Measurements from ENCODE around the gene SELENOP. TPM values are rescaled to one million over a fixed set of nuclear protein-coding genes. Genes with fewer than 3 reads are reported as not detected.

SELENOP gene
- total and polyA plus RNA-seq, 2 of the 13 experiments (the other 11 are each of a cell fraction or from before 2014, with no cell fraction given), result 1,895 to 2,083 TPM

GRCh38 chr5:42811591-42812446 lies at the start of gene SELENOP (continued):
- TF ChIP-seq ARID4A (CRISPR knock-in tag; IDR thresholded peaks at IDR 0.05; ENCODE audit: borderline replicate concordance), result peak; percentile 55; the same call in 1 of the 2 replicates
- peak; percentile 51; the same call in 1 of the 2 replicates for TF ChIP-seq HMG20B (CRISPR knock-in tag; conservative IDR thresholded peaks at IDR 0.05)
- TF ChIP-seq, protein P1, sequence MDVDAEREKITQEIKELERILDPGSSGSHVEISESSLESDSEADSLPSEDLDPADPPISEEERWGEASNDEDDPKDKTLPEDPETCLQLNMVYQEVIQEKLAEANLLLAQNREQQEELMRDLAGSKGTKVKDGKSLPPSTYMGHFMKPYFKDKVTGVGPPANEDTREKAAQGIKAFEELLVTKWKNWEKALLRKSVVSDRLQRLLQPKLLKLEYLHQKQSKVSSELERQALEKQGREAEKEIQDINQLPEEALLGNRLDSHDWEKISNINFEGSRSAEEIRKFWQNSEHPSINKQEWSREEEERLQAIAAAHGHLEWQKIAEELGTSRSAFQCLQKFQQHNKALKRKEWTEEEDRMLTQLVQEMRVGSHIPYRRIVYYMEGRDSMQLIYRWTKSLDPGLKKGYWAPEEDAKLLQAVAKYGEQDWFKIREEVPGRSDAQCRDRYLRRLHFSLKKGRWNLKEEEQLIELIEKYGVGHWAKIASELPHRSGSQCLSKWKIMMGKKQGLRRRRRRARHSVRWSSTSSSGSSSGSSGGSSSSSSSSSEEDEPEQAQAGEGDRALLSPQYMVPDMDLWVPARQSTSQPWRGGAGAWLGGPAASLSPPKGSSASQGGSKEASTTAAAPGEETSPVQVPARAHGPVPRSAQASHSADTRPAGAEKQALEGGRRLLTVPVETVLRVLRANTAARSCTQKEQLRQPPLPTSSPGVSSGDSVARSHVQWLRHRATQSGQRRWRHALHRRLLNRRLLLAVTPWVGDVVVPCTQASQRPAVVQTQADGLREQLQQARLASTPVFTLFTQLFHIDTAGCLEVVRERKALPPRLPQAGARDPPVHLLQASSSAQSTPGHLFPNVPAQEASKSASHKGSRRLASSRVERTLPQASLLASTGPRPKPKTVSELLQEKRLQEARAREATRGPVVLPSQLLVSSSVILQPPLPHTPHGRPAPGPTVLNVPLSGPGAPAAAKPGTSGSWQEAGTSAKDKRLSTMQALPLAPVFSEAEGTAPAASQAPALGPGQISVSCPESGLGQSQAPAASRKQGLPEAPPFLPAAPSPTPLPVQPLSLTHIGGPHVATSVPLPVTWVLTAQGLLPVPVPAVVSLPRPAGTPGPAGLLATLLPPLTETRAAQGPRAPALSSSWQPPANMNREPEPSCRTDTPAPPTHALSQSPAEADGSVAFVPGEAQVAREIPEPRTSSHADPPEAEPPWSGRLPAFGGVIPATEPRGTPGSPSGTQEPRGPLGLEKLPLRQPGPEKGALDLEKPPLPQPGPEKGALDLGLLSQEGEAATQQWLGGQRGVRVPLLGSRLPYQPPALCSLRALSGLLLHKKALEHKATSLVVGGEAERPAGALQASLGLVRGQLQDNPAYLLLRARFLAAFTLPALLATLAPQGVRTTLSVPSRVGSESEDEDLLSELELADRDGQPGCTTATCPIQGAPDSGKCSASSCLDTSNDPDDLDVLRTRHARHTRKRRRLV (CRISPR knock-in tag; IDR thresholded peaks at IDR 0.05), result 0 out of 2 replicates have a peak, but pooled peaks have one; percentile 70
- no peak for TF ChIP-seq CERS6 (CRISPR knock-in tag; IDR thresholded peaks at IDR 0.05)
- TF ChIP-seq ZKSCAN1 (IDR thresholded peaks at IDR 0.05; ENCODE audit: low read length), result peak; percentile 89
- TF ChIP-seq EEA1 (CRISPR knock-in tag; IDR thresholded peaks at IDR 0.05; ENCODE audit: borderline replicate concordance), result no peak
- TF ChIP-seq, protein P2, sequence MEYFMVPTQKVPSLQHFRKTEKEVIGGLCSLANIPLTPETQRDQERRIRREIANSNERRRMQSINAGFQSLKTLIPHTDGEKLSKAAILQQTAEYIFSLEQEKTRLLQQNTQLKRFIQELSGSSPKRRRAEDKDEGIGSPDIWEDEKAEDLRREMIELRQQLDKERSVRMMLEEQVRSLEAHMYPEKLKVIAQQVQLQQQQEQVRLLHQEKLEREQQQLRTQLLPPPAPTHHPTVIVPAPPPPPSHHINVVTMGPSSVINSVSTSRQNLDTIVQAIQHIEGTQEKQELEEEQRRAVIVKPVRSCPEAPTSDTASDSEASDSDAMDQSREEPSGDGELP (IDR thresholded peaks at IDR 0.05; ENCODE audit: borderline replicate concordance, low read depth), result peak; percentile 26; the same call in 1 of the 2 replicates
- peak; percentile 96 for TF ChIP-seq ZNF362 (CRISPR knock-in tag; IDR thresholded peaks at IDR 0.05; ENCODE audit: borderline replicate concordance)
- TF ChIP-seq NCOR1 (IDR thresholded peaks at IDR 0.05; ENCODE audit: borderline replicate concordance, low read length), result peak; percentile 98
- TF ChIP-seq, protein P3, sequence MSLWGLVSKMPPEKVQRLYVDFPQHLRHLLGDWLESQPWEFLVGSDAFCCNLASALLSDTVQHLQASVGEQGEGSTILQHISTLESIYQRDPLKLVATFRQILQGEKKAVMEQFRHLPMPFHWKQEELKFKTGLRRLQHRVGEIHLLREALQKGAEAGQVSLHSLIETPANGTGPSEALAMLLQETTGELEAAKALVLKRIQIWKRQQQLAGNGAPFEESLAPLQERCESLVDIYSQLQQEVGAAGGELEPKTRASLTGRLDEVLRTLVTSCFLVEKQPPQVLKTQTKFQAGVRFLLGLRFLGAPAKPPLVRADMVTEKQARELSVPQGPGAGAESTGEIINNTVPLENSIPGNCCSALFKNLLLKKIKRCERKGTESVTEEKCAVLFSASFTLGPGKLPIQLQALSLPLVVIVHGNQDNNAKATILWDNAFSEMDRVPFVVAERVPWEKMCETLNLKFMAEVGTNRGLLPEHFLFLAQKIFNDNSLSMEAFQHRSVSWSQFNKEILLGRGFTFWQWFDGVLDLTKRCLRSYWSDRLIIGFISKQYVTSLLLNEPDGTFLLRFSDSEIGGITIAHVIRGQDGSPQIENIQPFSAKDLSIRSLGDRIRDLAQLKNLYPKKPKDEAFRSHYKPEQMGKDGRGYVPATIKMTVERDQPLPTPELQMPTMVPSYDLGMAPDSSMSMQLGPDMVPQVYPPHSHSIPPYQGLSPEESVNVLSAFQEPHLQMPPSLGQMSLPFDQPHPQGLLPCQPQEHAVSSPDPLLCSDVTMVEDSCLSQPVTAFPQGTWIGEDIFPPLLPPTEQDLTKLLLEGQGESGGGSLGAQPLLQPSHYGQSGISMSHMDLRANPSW (CRISPR knock-in tag; IDR thresholded peaks at IDR 0.05; ENCODE audit: borderline replicate concordance), result peak; percentile 65; the same call in 1 of the 2 replicates
- TF ChIP-seq SAP130 (CRISPR knock-in tag; IDR thresholded peaks at IDR 0.05; ENCODE audit: low read depth), result peak; percentile 98
